H1 (cell line): ENCODE results near the gene KTI12. TPM values are rescaled to one million over a fixed set of nuclear protein-coding genes. Genes with fewer than 3 reads are reported as not detected.

Experiments used
- CTCF ChIA-PET: fragments of 300-600 bp; sonication (Branson Sonifier 250); formaldehyde crosslinking; loops from one replicate; lab custom pipeline; 2021; ENCODE audit not compliant: partially characterized antibody; lab: Charles Lee
- POLR2A ChIA-PET: fragments of 300-600 bp; sonication (Branson Sonifier 250); formaldehyde crosslinking; loops from one replicate; lab custom pipeline; 2021; ENCODE audit warnings: inconsistent platforms; ENCODE audit not compliant: partially characterized antibody; lab: Charles Lee
- DNase-seq, 2 experiments: peaks; one replicate each; pipeline versions ENCODE4 v3.0.0 to v3.0.0-alpha.2; 2010 to 2022; ENCODE audit warnings: low spot score in 2 of 2, low read depth in 1 of 2, mixed read lengths in 1 of 2
- FAIRE-seq: peaks from 2 replicates; lab custom pipeline; 2011; peaks lifted over from hg19 to GRCh38; lab: Jason Lieb, UNC
- H2AFZ ChIP-seq: 2 replicates; pipeline ENCODE4 v1.8.1; 2012; ENCODE audit warnings: low read length, inconsistent platforms
- H2AK5ac ChIP-seq: 2 replicates; pipeline ENCODE4 v1.6.1; 2013; ENCODE audit warnings: low read depth, low read length
- H2BK120ac ChIP-seq: replicated peaks from 2 replicates; pipeline ENCODE3; 2013; ENCODE audit warnings: low read depth, low read length, inconsistent platforms
- H2BK12ac ChIP-seq: 2 replicates; pipeline ENCODE4 v1.6.1; 2013; ENCODE audit warnings: low read depth, low read length
- H2BK15ac ChIP-seq: 2 replicates; pipeline ENCODE4 v1.6.1; 2013; ENCODE audit warnings: low read length
- H2BK20ac ChIP-seq: 2 replicates; pipeline ENCODE4 v1.6.1; 2013; ENCODE audit warnings: low read length
- H2BK5ac ChIP-seq: 2 replicates; pipeline ENCODE4 v1.6.1; 2013; ENCODE audit warnings: low read depth, low read length
- H3K14ac ChIP-seq: 2 replicates; pipeline ENCODE4 v1.6.1; 2013; ENCODE audit warnings: inconsistent platforms; ENCODE audit not compliant: insufficient read length
- H3K18ac ChIP-seq: 2 replicates; pipeline ENCODE4 v1.6.1; 2013; ENCODE audit warnings: low read length; ENCODE audit errors: extremely low read depth
- H3K23ac ChIP-seq: 2 replicates; pipeline ENCODE4 v1.6.1; 2013; ENCODE audit warnings: inconsistent platforms; ENCODE audit not compliant: insufficient read length
- H3K23me2 ChIP-seq: 2 replicates; pipeline ENCODE4 v1.6.1; 2013; ENCODE audit warnings: low read depth, low read length
- H3K27ac ChIP-seq: 2 replicates; pipeline ENCODE4 v1.6.1; 2011; ENCODE audit warnings: low read depth, low read length, inconsistent platforms
- H3K27me3 ChIP-seq, 4 experiments: replicated peaks in 1 of 4; 1 replicate in 1 of 4; 2 replicates in 3 of 4; pipeline versions ENCODE4 v1.6.1 to v1.8.1; 2011 to 2013; ENCODE audit warnings: low read length in 3 of 4, mild to moderate bottlenecking in 3 of 4, inconsistent platforms in 2 of 4, mixed read lengths in 2 of 4, moderate library complexity in 1 of 4; ENCODE audit not compliant: control insufficient read depth in 3 of 4, insufficient read depth in 3 of 4; ENCODE audit errors: extremely low read depth in 1 of 4
- H3K36me3 ChIP-seq, 4 experiments: 2 replicates each; pipeline versions ENCODE4 v1.6.1 to v1.8.1; 2011 to 2013; ENCODE audit warnings: mild to moderate bottlenecking in 4 of 4, low read length in 3 of 4, moderate library complexity in 2 of 4, control low read depth in 1 of 4, inconsistent platforms in 1 of 4; ENCODE audit not compliant: insufficient read depth in 4 of 4, control insufficient read depth in 2 of 4
- H3K4ac ChIP-seq: replicated peaks from 2 replicates; pipeline ENCODE3; 2013; ENCODE audit warnings: low read length, low read depth, mixed read lengths, inconsistent platforms; ENCODE audit not compliant: insufficient read length
- H3K4me1 ChIP-seq, 4 experiments: replicated peaks in 1 of 4; 1 replicate in 1 of 4; 2 replicates in 3 of 4; pipeline versions ENCODE4 v1.6.1 to v1.8.1; 2011 to 2013; ENCODE audit warnings: low read length in 3 of 4, inconsistent platforms in 2 of 4, mixed read lengths in 1 of 4; ENCODE audit not compliant: insufficient read depth in 4 of 4, control insufficient read depth in 3 of 4
- H3K4me2 ChIP-seq, 2 experiments: 2 replicates each; pipeline versions ENCODE4 v1.6.1 to v1.8.1; 2011 to 2013; ENCODE audit warnings: low read depth in 2 of 2, low read length in 2 of 2, control low read depth in 1 of 2, inconsistent platforms in 1 of 2, mild to moderate bottlenecking in 1 of 2; ENCODE audit not compliant: insufficient read depth in 1 of 2
- H3K4me3 ChIP-seq, 4 experiments: fragments of 200-600, 300-600 bp in 1 of 4; sonication (generic), shearing (Covaris generic), sonication (Bioruptor Twin) in 1 of 4; 2 replicates each; pipeline versions ENCODE4 v1.5.1 to v1.8.1; 2011 to 2016; ENCODE audit warnings: low read length in 4 of 4, low read depth in 3 of 4, control low read depth in 2 of 4, inconsistent platforms in 2 of 4, mild to moderate bottlenecking in 2 of 4, mixed read lengths in 1 of 4, moderate library complexity in 1 of 4; ENCODE audit not compliant: insufficient read depth in 2 of 4; ENCODE audit errors: extremely low read depth in 1 of 4
- H3K56ac ChIP-seq: replicated peaks from 2 replicates; pipeline ENCODE3; 2013; ENCODE audit warnings: low read depth, mild to moderate bottlenecking, mixed read lengths, low read length, inconsistent platforms; ENCODE audit not compliant: insufficient read length
- H3K79me1 ChIP-seq: 2 replicates; pipeline ENCODE4 v1.6.1; 2013; ENCODE audit warnings: low read depth, low read length, control low read depth
- H3K79me2 ChIP-seq, 2 experiments: 2 replicates each; pipeline versions ENCODE4 v1.6.1 to v1.8.1; 2012 to 2013; ENCODE audit warnings: low read length in 2 of 2, mild to moderate bottlenecking in 2 of 2, inconsistent platforms in 1 of 2; ENCODE audit not compliant: insufficient read depth in 2 of 2, control insufficient read depth in 1 of 2
- H3K9ac ChIP-seq, 4 experiments: replicated peaks in 1 of 4; 1 replicate in 1 of 4; 2 replicates in 3 of 4; pipeline versions ENCODE4 v1.6.1 to v1.8.1; 2011 to 2013; ENCODE audit warnings: low read depth in 3 of 4, low read length in 3 of 4, control low read depth in 2 of 4, mild to moderate bottlenecking in 2 of 4, moderate library complexity in 2 of 4, inconsistent platforms in 1 of 4; ENCODE audit errors: extremely low read depth in 1 of 4
- H3K9me3 ChIP-seq, 2 experiments: 2 replicates each; pipeline versions ENCODE4 v1.6.1 to v1.8.1; 2012 to 2013; ENCODE audit warnings: mild to moderate bottlenecking in 2 of 2, moderate library complexity in 2 of 2, control low read depth in 1 of 2, inconsistent platforms in 1 of 2, low read depth in 1 of 2, low read length in 1 of 2, mixed read lengths in 1 of 2; ENCODE audit not compliant: insufficient read depth in 2 of 2
- H4K20me1 ChIP-seq, 2 experiments: replicated peaks in 1 of 2; 2 replicates each; pipeline versions ENCODE3 to v1.8.1; 2011 to 2013; ENCODE audit warnings: inconsistent platforms in 2 of 2, low read length in 2 of 2, mild to moderate bottlenecking in 1 of 2; ENCODE audit not compliant: insufficient read depth in 2 of 2, control insufficient read depth in 1 of 2
- H4K5ac ChIP-seq: 2 replicates; pipeline ENCODE4 v1.6.1; 2013; ENCODE audit warnings: low read length, low read depth, mixed read lengths, inconsistent platforms; ENCODE audit not compliant: insufficient read length
- H4K8ac ChIP-seq: 2 replicates; pipeline ENCODE4 v1.8.0; 2013; ENCODE audit warnings: mild to moderate bottlenecking, moderate library complexity, low read length, inconsistent platforms; ENCODE audit not compliant: insufficient read depth; ENCODE audit errors: extremely low read depth
- H4K91ac ChIP-seq: replicated peaks from 2 replicates; pipeline ENCODE3; 2013; ENCODE audit warnings: low read length, mixed read lengths, inconsistent platforms; ENCODE audit not compliant: insufficient read length
- BCL11A ChIP-seq, 2 experiments: IDR thresholded peaks; one replicate each; pipeline ENCODE4 v1.6.1; 2011; ENCODE audit warnings: low read depth in 2 of 2, low read length in 2 of 2, mild to moderate bottlenecking in 2 of 2
- CEBPB ChIP-seq: IDR thresholded peaks from 2 replicates; pipeline ENCODE4 v1.6.1; 2012; ENCODE audit warnings: low read depth, low read length
- CTCF ChIP-seq, 3 experiments: IDR thresholded peaks; 1 replicate in 2 of 3; 2 replicates in 1 of 3; pipeline versions ENCODE4 v1.5.1 to v1.6.1; 2011; ENCODE audit warnings: low read length in 3 of 3, mild to moderate bottlenecking in 3 of 3, inconsistent platforms in 2 of 3, low read depth in 1 of 3, moderate library complexity in 1 of 3; ENCODE audit not compliant: insufficient read depth in 1 of 3; ENCODE audit errors: control extremely low read depth in 1 of 3
- SP1 ChIP-seq: IDR thresholded peaks from 2 replicates; pipeline ENCODE4 v1.6.1; 2011; ENCODE audit warnings: low read depth, low read length
- WGBS, 2 experiments: shearing (Covaris generic) in 1 of 2; methylation state at CpG; one replicate each; pipeline versions ENCODE4 v1.1.6 to v1.1.7; 2013 to 2015; ENCODE audit warnings: low lambda C conversion rate in 2 of 2, mixed read lengths in 2 of 2, inconsistent platforms in 1 of 2, low coverage in 1 of 2, missing lambda C conversion rate in 1 of 2; ENCODE audit not compliant: insufficient replicate concordance in 2 of 2, insufficient coverage in 1 of 2, insufficient read length in 1 of 2; ENCODE audit errors: extremely low coverage in 1 of 2, missing lambda C conversion rate in 1 of 2; 5-methylcytosine and 5-hydroxymethylcytosine counted together
- polyA plus RNA-seq, 7 experiments: library from polyadenylated mRNA; depleted of rRNA in 3 of 7; stranded (reverse) in 5 of 7; unstranded in 2 of 7; fragments of >200 nt in 5 of 7; fragments of 200-250 nt in 2 of 7; gene quantifications; 1 replicate in 5 of 7; 2 replicates in 1 of 7; 4 replicates in 1 of 7; pipeline versions ENCODE4 v1.2.1 to v1.2.3, GENCODE V29; 2011 to 2013; ENCODE audit warnings: missing spikeins in 2 of 7, mixed read lengths in 2 of 7
- total RNA-seq: library from RNA; stranded (reverse); fragmentation: NEBNext Ultra II Directional; extraction: Animal tissue kit (Norgen Biotek cat#: 25700); gene quantifications from 2 replicates; pipeline ENCODE4 v1.2.1, GENCODE V29; 2021

KTI12 gene
- total and polyA plus RNA-seq, 2 of the 8 experiments (the other 6 are each of a cell fraction or from before 2014, with no cell fraction given): 7.5 to 16.2 TPM

GRCh38 chr1:52028328-52028727 lies 5.3 kb downstream of the KTI12 start:
- H3K36me3 ChIP-seq: peaks cover 7 to 32% (median 17%) of the 10 kb centered on the region in 4 experiments; a peak in 7 of 8 replicates
- no peak overlapping the region for H3K27ac ChIP-seq
- H3K14ac ChIP-seq: no peak overlapping the region
- H4K20me1 ChIP-seq: peaks cover 2 to 5% of the 10 kb centered on the region in 2 experiments
- no peak overlapping the region for H4K91ac ChIP-seq
- POLR2A ChIA-PET: no interaction called here
- H3K23ac ChIP-seq: no peak overlapping the region
- no peak overlapping the region for H3K4ac ChIP-seq
- H3K79me1 ChIP-seq: peaks cover 3% of the 10 kb centered on the region; the same call in 1 of the 2 replicates
- no peak overlapping the region for H3K56ac ChIP-seq
- peaks cover 2 to 4% (median 2%) of the 10 kb centered on the region in 4 experiments; a peak in 4 of 7 replicates for H3K4me1 ChIP-seq
- no peak overlapping the region for H2BK20ac ChIP-seq
- no peak overlapping the region for H2AK5ac ChIP-seq
- H3K23me2 ChIP-seq: peaks cover 3% of the 10 kb centered on the region; the same call in 1 of the 2 replicates
- 86 to 100% methylated on average over 1 of the region's 1 CpG for WGBS, 2 experiments
- H3K18ac ChIP-seq: no peak overlapping the region
- H4K5ac ChIP-seq: no peak overlapping the region
- H2BK12ac ChIP-seq: no peak overlapping the region
- H4K8ac ChIP-seq: no peak overlapping the region
- H3K9ac ChIP-seq: no peak overlapping the region
- FAIRE-seq: no peak
- H3K4me2 ChIP-seq: no peak overlapping the region
- no peak overlapping the region for H2BK5ac ChIP-seq
- no peaks in the 10 kb centered on the region for H3K9me3 ChIP-seq
- H3K79me2 ChIP-seq: peaks cover 4 to 21% of the 10 kb centered on the region in 2 experiments; a peak in 3 of 4 replicates
- no peak overlapping the region for H3K4me3 ChIP-seq
- no peak overlapping the region for H2BK120ac ChIP-seq
- H2BK15ac ChIP-seq: no peak overlapping the region
- TF ChIP-seq BCL11A (IDR thresholded peaks at IDR 0.05; ENCODE audit: low read depth in 2 of 2, low read length in 2 of 2) (no peak), CTCF (IDR thresholded peaks at IDR 0.05; ENCODE audit: control extremely low read depth in 1 of 3, insufficient read depth in 1 of 3, low read depth in 1 of 3, low read length in 3 of 3) (no peak), CEBPB (no peak), SP1 (no peak)
- H3K27me3 ChIP-seq: no peaks in the 10 kb centered on the region
- H2AFZ ChIP-seq: no peak overlapping the region
- CTCF ChIA-PET: interaction anchor here (1.9 kb wide), 1 partner anchor 102 kb away, joined by 3 read pairs; no protein-coding TSS in a partner anchor
- DNase-seq: no peak
